Mammary epithelial cell (primary cell): Measurements from ENCODE around the gene ZC3H4.

Experiments
- EZH2 ChIP-seq: IDR thresholded peaks from 2 replicates; pipeline ENCODE4 v1.6.1; 2012; ENCODE audit warnings: low read length, inconsistent platforms, borderline replicate concordance
- TF ChIP-seq, protein P1 (sequence below), 2 donors: IDR thresholded peaks in 1 of 2; conservative IDR thresholded peaks in 1 of 2; 2 replicates each; pipeline ENCODE4 v1.5.1; 2011 to 2012; ENCODE audit warnings: inconsistent platforms in 2 of 2, low read length in 2 of 2, mild to moderate bottlenecking in 2 of 2, control low read depth in 1 of 2, low read depth in 1 of 2; ENCODE audit not compliant: insufficient read depth in 1 of 2; ENCODE audit errors: extremely low read depth in 1 of 2

DNA sequence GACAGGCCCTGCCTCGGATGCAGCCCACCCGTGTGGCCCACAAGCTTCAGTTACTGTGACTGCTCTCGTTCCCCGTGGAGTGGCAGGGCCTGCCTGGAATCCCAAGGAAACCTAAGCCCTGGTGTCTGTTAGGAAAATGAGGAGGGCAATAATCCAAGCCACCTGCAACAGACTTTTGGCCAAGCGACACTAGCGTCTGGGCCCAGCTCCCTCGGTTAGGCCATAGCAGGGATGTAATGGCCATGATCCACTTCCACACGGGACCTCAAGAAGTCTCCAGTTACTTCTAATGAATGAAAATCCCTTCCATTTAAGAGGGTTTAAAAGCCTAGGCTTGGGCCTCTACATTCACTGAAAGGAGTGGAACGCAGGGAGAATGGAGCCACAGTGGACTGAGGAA lies 8.9 kb downstream of the ZC3H4 start:
- TF ChIP-seq, protein P1, sequence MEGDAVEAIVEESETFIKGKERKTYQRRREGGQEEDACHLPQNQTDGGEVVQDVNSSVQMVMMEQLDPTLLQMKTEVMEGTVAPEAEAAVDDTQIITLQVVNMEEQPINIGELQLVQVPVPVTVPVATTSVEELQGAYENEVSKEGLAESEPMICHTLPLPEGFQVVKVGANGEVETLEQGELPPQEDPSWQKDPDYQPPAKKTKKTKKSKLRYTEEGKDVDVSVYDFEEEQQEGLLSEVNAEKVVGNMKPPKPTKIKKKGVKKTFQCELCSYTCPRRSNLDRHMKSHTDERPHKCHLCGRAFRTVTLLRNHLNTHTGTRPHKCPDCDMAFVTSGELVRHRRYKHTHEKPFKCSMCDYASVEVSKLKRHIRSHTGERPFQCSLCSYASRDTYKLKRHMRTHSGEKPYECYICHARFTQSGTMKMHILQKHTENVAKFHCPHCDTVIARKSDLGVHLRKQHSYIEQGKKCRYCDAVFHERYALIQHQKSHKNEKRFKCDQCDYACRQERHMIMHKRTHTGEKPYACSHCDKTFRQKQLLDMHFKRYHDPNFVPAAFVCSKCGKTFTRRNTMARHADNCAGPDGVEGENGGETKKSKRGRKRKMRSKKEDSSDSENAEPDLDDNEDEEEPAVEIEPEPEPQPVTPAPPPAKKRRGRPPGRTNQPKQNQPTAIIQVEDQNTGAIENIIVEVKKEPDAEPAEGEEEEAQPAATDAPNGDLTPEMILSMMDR (conservative IDR thresholded peaks at IDR 0.05 in 1 of 2, IDR thresholded peaks at IDR 0.05 in 1 of 2; ENCODE audit: extremely low read depth in 1 of 2, insufficient read depth in 1 of 2, low read depth in 1 of 2, low read length in 2 of 2): no peak
- TF ChIP-seq EZH2: no peak
